Type B pancreatic cell (in vitro differentiated cells): Measurements from ENCODE around the gene MIR17HG. TPM values are rescaled to one million over a fixed set of nuclear protein-coding genes. Genes with fewer than 3 reads are reported as not detected.
"Not testable (repeated sequence)": the region's sequence is repeated elsewhere in the genome, so short reads cannot be mapped to it uniquely, and the experiment has no call there.

Source experiments
- DNase-seq: peaks from one replicate; pipeline ENCODE4 v3.0.0; 2021; ENCODE audit warnings: mixed read lengths; ENCODE audit not compliant: unreplicated experiment; ENCODE audit errors: extremely low spot score
- H3K27ac Mint-ChIP-seq: 2 replicates; pipeline ENCODE4 v1.8.0; 2021; ENCODE audit warnings: mild to moderate bottlenecking, mixed read lengths
- H3K27me3 Mint-ChIP-seq: 2 replicates; pipeline ENCODE4 v1.8.0; 2021; ENCODE audit warnings: mixed read lengths
- H3K36me3 Mint-ChIP-seq: 2 replicates; pipeline ENCODE4 v1.8.0; 2021; ENCODE audit warnings: mixed read lengths
- H3K4me1 Mint-ChIP-seq: one replicate; pipeline ENCODE4 v1.8.0; 2021; ENCODE audit warnings: mixed read lengths; ENCODE audit not compliant: unreplicated experiment
- H3K4me3 Mint-ChIP-seq: 2 replicates; pipeline ENCODE4 v1.8.0; 2021; ENCODE audit warnings: mild to moderate bottlenecking, mixed read lengths
- H3K9me3 Mint-ChIP-seq: 2 replicates; pipeline ENCODE4 v1.8.0; 2021; ENCODE audit warnings: mixed read lengths
- total RNA-seq: library from RNA; stranded (reverse); gene quantifications from 2 replicates; pipeline ENCODE4 v1.2.1, GENCODE V29; 2021; ENCODE audit warnings: low replicate concordance
- TF ChIP-seq, protein P1 (sequence below): fragments of 200-600 bp; sonication (generic); conservative IDR thresholded peaks from 2 replicates; pipeline ENCODE4 v1.5.0; 2021; ENCODE audit warnings: antibody characterized with exemption, mild to moderate bottlenecking

The MIR17HG gene
- total RNA-seq, 1 donor from 2014 or later: 21.8 TPM

DNA sequence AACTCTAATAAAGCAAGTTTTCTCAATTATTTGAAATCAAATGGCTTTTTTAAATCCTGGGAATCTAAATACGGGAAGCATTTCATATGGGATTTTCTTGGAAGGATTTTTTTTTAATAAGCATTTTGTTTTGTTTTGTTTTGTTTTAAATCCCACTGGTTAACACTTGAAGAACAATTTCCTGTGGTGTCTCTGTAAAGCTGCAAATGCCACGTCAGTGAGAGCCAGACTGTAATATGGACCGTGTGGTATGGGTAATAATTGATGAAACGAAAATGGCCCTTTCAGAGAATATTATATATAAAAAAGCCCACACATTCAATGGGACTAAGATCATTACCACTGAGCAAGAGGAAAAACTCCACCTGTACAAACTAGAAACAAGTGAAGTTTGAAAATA is 33.9 kb upstream of the MIR17HG start:
- H3K9me3 Mint-ChIP-seq: no peaks in the 10 kb centered on the region
- H3K27ac Mint-ChIP-seq: no peak overlapping the region
- no peak for DNase-seq
- no peaks in the 10 kb centered on the region for H3K36me3 Mint-ChIP-seq
- H3K27me3 Mint-ChIP-seq: no peaks in the 10 kb centered on the region
- TF ChIP-seq, protein P1, sequence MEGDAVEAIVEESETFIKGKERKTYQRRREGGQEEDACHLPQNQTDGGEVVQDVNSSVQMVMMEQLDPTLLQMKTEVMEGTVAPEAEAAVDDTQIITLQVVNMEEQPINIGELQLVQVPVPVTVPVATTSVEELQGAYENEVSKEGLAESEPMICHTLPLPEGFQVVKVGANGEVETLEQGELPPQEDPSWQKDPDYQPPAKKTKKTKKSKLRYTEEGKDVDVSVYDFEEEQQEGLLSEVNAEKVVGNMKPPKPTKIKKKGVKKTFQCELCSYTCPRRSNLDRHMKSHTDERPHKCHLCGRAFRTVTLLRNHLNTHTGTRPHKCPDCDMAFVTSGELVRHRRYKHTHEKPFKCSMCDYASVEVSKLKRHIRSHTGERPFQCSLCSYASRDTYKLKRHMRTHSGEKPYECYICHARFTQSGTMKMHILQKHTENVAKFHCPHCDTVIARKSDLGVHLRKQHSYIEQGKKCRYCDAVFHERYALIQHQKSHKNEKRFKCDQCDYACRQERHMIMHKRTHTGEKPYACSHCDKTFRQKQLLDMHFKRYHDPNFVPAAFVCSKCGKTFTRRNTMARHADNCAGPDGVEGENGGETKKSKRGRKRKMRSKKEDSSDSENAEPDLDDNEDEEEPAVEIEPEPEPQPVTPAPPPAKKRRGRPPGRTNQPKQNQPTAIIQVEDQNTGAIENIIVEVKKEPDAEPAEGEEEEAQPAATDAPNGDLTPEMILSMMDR: no peak
- no peak overlapping the region for H3K4me3 Mint-ChIP-seq
- H3K4me1 Mint-ChIP-seq: no peaks in the 10 kb centered on the region

- Mint-ChIP-seq H3K9me3 (no peaks in the 10 kb centered on the region), H3K27me3 (no peaks in the 10 kb centered on the region), H3K27ac (no peak overlapping the region), H3K4me1 (no peaks in the 10 kb centered on the region), H3K4me3 (no peak overlapping the region), H3K36me3 (no peaks in the 10 kb centered on the region)
- TF ChIP-seq, protein P1: no peak
- no peak for DNase-seq
These were observed 32.6 kb upstream of the MIR17HG start for GRCh38 chr13:91314888-91315287.

DNA sequence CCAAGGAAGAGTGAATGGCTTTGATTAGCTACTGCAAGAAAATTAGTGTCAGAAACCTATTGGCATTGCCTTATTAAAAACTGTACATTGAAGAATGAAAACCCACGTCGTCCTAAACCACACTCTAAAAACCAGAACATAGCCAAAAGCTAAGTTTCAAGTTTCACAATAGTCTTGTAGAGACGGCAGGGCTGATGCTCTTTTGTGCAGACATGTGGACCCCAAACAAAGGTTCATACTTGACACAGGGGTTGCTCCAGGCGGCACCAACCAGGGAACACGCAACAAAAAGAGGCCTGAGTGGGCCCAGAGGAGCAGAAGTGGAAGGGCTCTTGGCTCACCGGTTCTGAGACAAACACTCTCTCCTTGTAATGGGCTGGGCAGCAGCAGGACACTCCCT is 28.6 kb upstream of the MIR17HG start:
- TF ChIP-seq, protein P1: no peak
- Mint-ChIP-seq H3K4me1 (no peaks in the 10 kb centered on the region), H3K27ac (no peak overlapping the region), H3K9me3 (no peaks in the 10 kb centered on the region), H3K36me3 (no peaks in the 10 kb centered on the region), H3K27me3 (no peaks in the 10 kb centered on the region), H3K4me3 (no peak overlapping the region)
- no peak for DNase-seq

GRCh38 chr13:91319996-91320395 is 27.5 kb upstream of the MIR17HG start:
- Mint-ChIP-seq H3K36me3 (no peaks in the 10 kb centered on the region), H3K4me3 (no peak overlapping the region), H3K27me3 (no peaks in the 10 kb centered on the region), H3K27ac (no peak overlapping the region), H3K4me1 (no peaks in the 10 kb centered on the region), H3K9me3 (no peaks in the 10 kb centered on the region)
- no peak for DNase-seq
- TF ChIP-seq, protein P1: no peak

GRCh38 chr13:91320990-91321389 is 26.5 kb upstream of the MIR17HG start:
- not testable (repeated sequence) for H3K4me3 Mint-ChIP-seq, H3K9me3 Mint-ChIP-seq, H3K36me3 Mint-ChIP-seq

DNA sequence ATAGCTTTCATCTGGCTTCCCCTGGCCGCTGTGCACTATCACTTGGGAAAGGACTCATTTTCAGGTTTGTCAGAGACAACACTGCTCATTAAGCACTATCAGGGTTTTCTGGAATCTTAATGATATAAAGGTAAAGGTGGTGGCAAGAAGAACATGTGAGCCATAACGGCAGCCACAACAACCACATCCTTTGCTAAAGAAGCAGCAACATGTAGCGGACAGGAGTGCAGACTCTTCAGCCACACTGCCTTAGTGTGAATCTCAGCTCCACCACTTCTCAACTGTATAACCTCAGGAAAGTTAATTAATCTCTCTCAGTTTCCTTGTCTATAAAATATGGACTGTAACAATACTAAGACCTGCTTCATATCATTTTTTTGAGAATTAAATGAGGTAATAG is 24.1 kb upstream of the MIR17HG start:
- Mint-ChIP-seq H3K27me3 (no peaks in the 10 kb centered on the region), H3K27ac (no peak overlapping the region), H3K9me3 (no peaks in the 10 kb centered on the region), H3K36me3 (no peaks in the 10 kb centered on the region), H3K4me1 (no peaks in the 10 kb centered on the region), H3K4me3 (no peak overlapping the region)
- TF ChIP-seq, protein P1: no peak
- DNase-seq: no peak

More at GRCh38 chr13:91320990-91321389, 26.5 kb upstream of the MIR17HG start:
- not testable (repeated sequence) for H3K27me3 Mint-ChIP-seq, H3K27ac Mint-ChIP-seq, DNase-seq, H3K4me1 Mint-ChIP-seq
